ENCODE data around the gene SHCBP1L. TPM values are rescaled to one million over a fixed set of nuclear protein-coding genes. Genes with fewer than 3 reads are reported as not detected.
A peak's percentile ranks its signal among the peaks of the same experiment; 100 is the strongest.

Gene SHCBP1L
- total RNA-seq = not detected

- ATAC-seq = peak; percentile 13
Measured at GRCh38 chr1:182952677-182953444, at the start of gene SHCBP1L. TSS of gene SHCBP1L (minus strand) at chr1:182953166. CDS start at chr1:182953133, 33 bp downstream.

GRCh38 chr1:183002267-183002666, 49.3 kb upstream of the SHCBP1L start:
- ATAC-seq = peak; percentile 42

GRCh38 chr1:183000167-183000962, 47.4 kb upstream of the SHCBP1L start:
- ATAC-seq = no peak

GRCh38 chr1:182998482-182998881, 45.5 kb upstream of the SHCBP1L start:
- ATAC-seq = no peak

GRCh38 chr1:182996816-182997215, 43.9 kb upstream of the SHCBP1L start:
- ATAC-seq = no peak

- no peak for ATAC-seq
Measured at GRCh38 chr1:182995894-182996293, 42.9 kb upstream of the SHCBP1L start.

GRCh38 chr1:182993746-182994145, 40.8 kb upstream of the SHCBP1L start:
- ATAC-seq = no peak

GRCh38 chr1:182990413-182991144, 37.6 kb upstream of the SHCBP1L start:
- ATAC-seq = no peak

- ATAC-seq = no peak
Measured at GRCh38 chr1:182985876-182986275, 32.9 kb upstream of the SHCBP1L start.

GRCh38 chr1:182984621-182985020, 31.7 kb upstream of the SHCBP1L start:
- ATAC-seq = no peak

GRCh38 chr1:182984138-182984537, 31.2 kb upstream of the SHCBP1L start:
- no peak for ATAC-seq

GRCh38 chr1:182978151-182978853, 25.3 kb upstream of the SHCBP1L start:
- no peak for ATAC-seq

- ATAC-seq = no peak
Measured at GRCh38 chr1:182977480-182977879, 24.5 kb upstream of the SHCBP1L start.

GRCh38 chr1:182974506-182975191, 21.7 kb upstream of the SHCBP1L start:
- ATAC-seq = no peak

GRCh38 chr1:182972829-182973228, 19.9 kb upstream of the SHCBP1L start:
- no peak for ATAC-seq

- no peak for ATAC-seq
Measured at GRCh38 chr1:182972231-182972630, 19.3 kb upstream of the SHCBP1L start.

GRCh38 chr1:182971219-182971618, 18.3 kb upstream of the SHCBP1L start:
- no peak for ATAC-seq

GRCh38 chr1:182968836-182969734, 16.1 kb upstream of the SHCBP1L start:
- no peak for ATAC-seq

GRCh38 chr1:182968151-182968741, 15.3 kb upstream of the SHCBP1L start:
- ATAC-seq = no peak

- no peak for ATAC-seq
Measured at GRCh38 chr1:182965861-182966260, 12.9 kb upstream of the SHCBP1L start.
